ENCODE data around the gene PTPRS. TPM values are rescaled to one million over a fixed set of nuclear protein-coding genes. Genes with fewer than 3 reads are reported as not detected.

PTPRS gene
- total and polyA plus RNA-seq, 10 donors: 1.2 to 77.9 (median 44.9) TPM

DNA sequence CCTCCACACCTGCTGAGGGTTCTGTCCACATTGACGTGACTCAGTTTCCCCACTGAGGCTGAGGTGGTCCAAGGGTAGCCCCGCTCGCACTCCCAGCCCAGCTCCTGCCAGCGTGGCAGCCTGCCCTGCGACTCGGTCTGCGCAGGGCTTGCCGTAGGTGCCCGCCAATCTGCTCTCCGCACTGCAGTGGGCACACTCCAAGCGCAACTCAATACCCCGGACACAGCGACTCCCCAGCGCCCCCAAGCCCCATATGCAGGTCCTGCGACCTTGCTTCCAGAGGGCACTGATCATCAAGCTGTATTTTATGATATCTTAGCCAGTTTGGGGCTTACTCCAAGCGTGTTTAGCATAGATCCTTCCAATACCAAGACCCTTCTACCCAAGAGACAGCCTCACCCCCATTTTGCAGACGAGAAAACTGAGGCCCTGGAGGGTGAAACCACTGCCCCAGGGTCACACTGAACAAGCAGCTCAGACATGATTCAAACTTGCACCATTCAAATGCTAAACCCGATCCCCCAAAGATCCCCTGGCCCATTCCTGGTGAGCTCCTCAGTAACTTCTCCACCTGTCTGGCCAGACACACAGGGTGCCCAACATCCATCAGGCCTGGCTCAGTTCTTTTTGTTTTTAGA, 13.5 kb downstream of the PTPRS start:
- WGBS, 5 donors: 81 to 86% (median 84%) methylated on average over 18 of the region's 18 CpGs
- no peak for DNase-seq
- Histone ChIP-seq H3K4me3 (no peak overlapping the region), H3K4me1 (peaks cover 0 to 8% (median 1%) of the 10 kb centered on the region in 6 donors), H3K36me3 (no peaks in the 10 kb centered on the region), H3K9me3 (peaks cover 2 to 11% (median 9%) of the 10 kb centered on the region in 8 donors), H3K27me3 (replicated peaks in 1 of 7) (peaks cover 0 to 33% (median 5%) of the 10 kb centered on the region in 7 donors), H3K27ac (no peak overlapping the region)
- TF ChIP-seq POLR2AphosphoS5 (IDR thresholded peaks at IDR 0.05) (no peak), POLR2A (IDR thresholded peaks at IDR 0.05) (no peak)
- TF ChIP-seq, protein P1, sequence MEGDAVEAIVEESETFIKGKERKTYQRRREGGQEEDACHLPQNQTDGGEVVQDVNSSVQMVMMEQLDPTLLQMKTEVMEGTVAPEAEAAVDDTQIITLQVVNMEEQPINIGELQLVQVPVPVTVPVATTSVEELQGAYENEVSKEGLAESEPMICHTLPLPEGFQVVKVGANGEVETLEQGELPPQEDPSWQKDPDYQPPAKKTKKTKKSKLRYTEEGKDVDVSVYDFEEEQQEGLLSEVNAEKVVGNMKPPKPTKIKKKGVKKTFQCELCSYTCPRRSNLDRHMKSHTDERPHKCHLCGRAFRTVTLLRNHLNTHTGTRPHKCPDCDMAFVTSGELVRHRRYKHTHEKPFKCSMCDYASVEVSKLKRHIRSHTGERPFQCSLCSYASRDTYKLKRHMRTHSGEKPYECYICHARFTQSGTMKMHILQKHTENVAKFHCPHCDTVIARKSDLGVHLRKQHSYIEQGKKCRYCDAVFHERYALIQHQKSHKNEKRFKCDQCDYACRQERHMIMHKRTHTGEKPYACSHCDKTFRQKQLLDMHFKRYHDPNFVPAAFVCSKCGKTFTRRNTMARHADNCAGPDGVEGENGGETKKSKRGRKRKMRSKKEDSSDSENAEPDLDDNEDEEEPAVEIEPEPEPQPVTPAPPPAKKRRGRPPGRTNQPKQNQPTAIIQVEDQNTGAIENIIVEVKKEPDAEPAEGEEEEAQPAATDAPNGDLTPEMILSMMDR (IDR thresholded peaks at IDR 0.05 in 8 of 11, conservative IDR thresholded peaks at IDR 0.05 in 3 of 11): no peak
- intact Hi-C loops (cut with DNase I; ENCODE audit: low total_unique reads): no loop called here

GRCh38 chr19:5326545-5326944, 14.1 kb downstream of the PTPRS start:
- no peak for TF ChIP-seq POLR2AphosphoS5 (IDR thresholded peaks at IDR 0.05)
- no peak for TF ChIP-seq POLR2A (IDR thresholded peaks at IDR 0.05)
- TF ChIP-seq, protein P1 (IDR thresholded peaks at IDR 0.05 in 8 of 11, conservative IDR thresholded peaks at IDR 0.05 in 3 of 11): no peak
- WGBS, 5 donors: 52 to 59% (median 54%) methylated on average over 9 of the region's 9 CpGs

GRCh38 chr19:5324947-5325346, 15.7 kb downstream of the PTPRS start:
- Histone ChIP-seq H3K4me1 (peaks cover 0 to 16% (median 4%) of the 10 kb centered on the region in 6 donors), H3K27me3 (replicated peaks in 1 of 7) (peaks cover 0 to 33% (median 10%) of the 10 kb centered on the region in 7 donors), H3K27ac (no peak overlapping the region), H3K4me3 (no peak overlapping the region), H3K36me3 (no peaks in the 10 kb centered on the region), H3K9me3 (peaks cover 2 to 11% (median 9%) of the 10 kb centered on the region in 8 donors)
- no peak for DNase-seq
- WGBS, 5 donors: 80 to 95% (median 90%) methylated on average over 3 of the region's 3 CpGs
- TF ChIP-seq POLR2AphosphoS5 (IDR thresholded peaks at IDR 0.05) (no peak), POLR2A (IDR thresholded peaks at IDR 0.05) (no peak)
- TF ChIP-seq, protein P1 (IDR thresholded peaks at IDR 0.05 in 8 of 11, conservative IDR thresholded peaks at IDR 0.05 in 3 of 11): no peak
- intact Hi-C loops (cut with DNase I; ENCODE audit: low total_unique reads): no loop called here

More at GRCh38 chr19:5326545-5326944, 14.1 kb downstream of the PTPRS start:
- intact Hi-C loops (cut with DNase I; ENCODE audit: low total_unique reads): no loop called here
- Histone ChIP-seq H3K4me1 (peaks cover 0 to 13% (median 4%) of the 10 kb centered on the region in 6 donors), H3K9me3 (peaks cover 2 to 11% (median 9%) of the 10 kb centered on the region in 8 donors), H3K4me3 (no peak overlapping the region), H3K36me3 (no peaks in the 10 kb centered on the region), H3K27me3 (replicated peaks in 1 of 7) (peaks cover 0 to 35% (median 10%) of the 10 kb centered on the region in 7 donors), H3K27ac (no peak overlapping the region)
- DNase-seq: no peak

- peaks cover 0 to 16% (median 4%) of the 10 kb centered on the region in 6 donors for H3K4me1 ChIP-seq
- WGBS, 5 donors: 83 to 88% (median 84%) methylated on average over 7 of the region's 7 CpGs
- no peaks in the 10 kb centered on the region for H3K36me3 ChIP-seq
- intact Hi-C loops (cut with DNase I; ENCODE audit: low total_unique reads): no loop called here
- DNase-seq: no peak
- peaks cover 0 to 39% (median 10%) of the 10 kb centered on the region in 7 donors for H3K27me3 ChIP-seq (replicated peaks in 1 of 7)
- H3K4me3 ChIP-seq: no peak overlapping the region
- H3K9me3 ChIP-seq: peaks cover 2 to 11% (median 9%) of the 10 kb centered on the region in 8 donors
- no peak overlapping the region for H3K27ac ChIP-seq
- TF ChIP-seq, protein P1 (IDR thresholded peaks at IDR 0.05 in 8 of 11, conservative IDR thresholded peaks at IDR 0.05 in 3 of 11): no peak
- TF ChIP-seq POLR2AphosphoS5 (IDR thresholded peaks at IDR 0.05): no peak
- no peak for TF ChIP-seq POLR2A (IDR thresholded peaks at IDR 0.05)
Measured at GRCh38 chr19:5323475-5323811, 17.2 kb downstream of the PTPRS start.
